Stromal cell of bone marrow (primary cell): ENCODE results near the gene DENND1A.

Experiments
- DNase-seq: peaks from one replicate; pipeline ENCODE4 v3.0.0-alpha.2; 2012; ENCODE audit warnings: low read depth

Gene DENND1A

GRCh38 chr9:123354806-123355508 is 575.0 kb downstream of the DENND1A start:
- DNase-seq: no peak

DNA sequence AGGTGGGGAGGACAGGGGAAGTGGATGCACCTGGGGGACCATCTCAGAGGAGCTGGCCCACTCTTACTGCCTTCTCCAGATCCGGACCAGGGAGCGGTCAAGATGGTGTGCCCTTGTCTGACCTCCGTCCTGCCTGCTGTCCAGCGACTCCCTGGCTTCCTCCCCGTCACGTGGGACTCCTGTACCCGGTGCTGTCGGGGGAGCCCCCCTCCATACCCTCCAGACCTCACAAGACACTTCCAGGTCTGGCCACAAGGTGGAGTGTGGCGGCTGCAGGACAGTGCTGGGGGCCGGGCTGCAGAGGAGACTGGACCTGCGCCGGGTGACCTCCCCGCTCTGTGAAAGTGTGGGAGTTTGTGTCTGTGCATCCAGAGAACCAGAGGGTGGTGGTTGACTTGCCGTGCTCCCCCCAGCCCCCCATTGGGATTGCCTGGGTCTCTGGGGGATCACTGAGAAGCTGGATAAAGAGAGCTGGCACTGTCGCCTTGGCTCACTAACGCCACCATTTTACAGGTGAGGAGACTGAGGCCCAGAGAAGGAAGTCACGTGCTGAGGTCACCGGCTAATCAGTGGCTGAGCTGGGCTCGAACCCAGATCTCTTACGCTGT is 575.8 kb downstream of the DENND1A start:
- DNase-seq: peak; percentile 16

DNA sequence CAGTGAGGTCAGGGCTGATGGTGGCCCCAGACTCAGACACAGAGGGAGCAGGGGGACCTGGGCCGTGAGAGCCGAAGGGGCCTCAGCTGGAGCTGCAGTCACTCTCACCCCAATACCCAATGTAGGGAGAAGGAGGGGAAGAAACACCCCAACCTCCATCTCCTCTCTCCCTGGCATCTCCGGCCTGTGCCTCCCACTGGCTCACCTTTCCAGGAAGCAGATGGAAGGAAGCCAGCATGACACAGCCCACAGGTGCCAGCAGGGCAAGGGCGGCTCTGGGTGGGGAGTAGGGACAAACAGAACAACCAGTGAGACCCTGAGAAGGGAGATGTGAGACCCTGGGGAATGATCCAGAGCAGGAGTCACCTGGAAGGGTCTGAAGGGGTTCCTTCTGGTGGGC is 576.9 kb downstream of the DENND1A start:
- no peak for DNase-seq

- DNase-seq: no peak
Measured at GRCh38 chr9:123350590-123351310, 579.2 kb downstream of the DENND1A start.

DNA sequence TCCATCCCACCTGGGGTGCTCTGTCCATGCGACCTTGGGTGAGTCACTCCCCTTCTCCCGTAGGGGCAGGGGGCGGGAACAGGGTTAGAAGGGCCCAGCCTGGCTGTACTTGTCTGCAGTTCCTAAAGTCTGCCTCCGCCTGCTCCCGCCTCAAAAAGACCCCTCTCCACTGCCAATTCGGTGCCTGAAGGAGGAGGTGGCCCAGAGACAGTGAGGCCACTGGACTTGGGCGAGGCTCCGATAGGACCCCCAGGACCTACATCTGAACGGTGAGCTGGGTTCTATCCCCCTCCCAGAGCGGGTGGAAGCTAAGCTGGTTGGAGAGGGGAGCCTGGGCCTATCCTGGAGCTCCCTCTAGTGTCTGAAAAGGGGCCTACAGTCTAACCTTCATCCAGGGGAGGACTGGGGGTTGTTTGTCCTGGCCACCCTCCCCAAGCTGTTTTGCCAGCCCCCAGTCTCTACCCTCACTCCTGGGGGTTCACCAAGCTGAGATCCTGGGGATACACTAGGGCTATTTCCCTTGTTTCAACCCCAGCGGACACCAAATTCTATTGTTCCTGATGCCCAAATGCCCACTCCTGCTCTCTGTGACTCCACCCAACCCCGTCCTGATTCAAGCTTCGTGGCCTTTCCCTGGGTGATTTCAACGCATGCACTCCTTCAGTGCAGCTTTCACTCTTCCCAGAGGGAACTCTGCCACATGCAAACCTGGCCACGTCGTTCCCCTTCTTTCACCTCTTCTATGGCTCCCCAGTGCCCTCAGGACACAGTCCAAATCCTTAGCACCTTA is 580.0 kb downstream of the DENND1A start:
- peak; percentile 27 for DNase-seq

- no peak for DNase-seq
Measured at GRCh38 chr9:123349033-123349432, 580.9 kb downstream of the DENND1A start.

- no peak for DNase-seq
Measured at GRCh38 chr9:123348317-123348992, 581.5 kb downstream of the DENND1A start.

DNA sequence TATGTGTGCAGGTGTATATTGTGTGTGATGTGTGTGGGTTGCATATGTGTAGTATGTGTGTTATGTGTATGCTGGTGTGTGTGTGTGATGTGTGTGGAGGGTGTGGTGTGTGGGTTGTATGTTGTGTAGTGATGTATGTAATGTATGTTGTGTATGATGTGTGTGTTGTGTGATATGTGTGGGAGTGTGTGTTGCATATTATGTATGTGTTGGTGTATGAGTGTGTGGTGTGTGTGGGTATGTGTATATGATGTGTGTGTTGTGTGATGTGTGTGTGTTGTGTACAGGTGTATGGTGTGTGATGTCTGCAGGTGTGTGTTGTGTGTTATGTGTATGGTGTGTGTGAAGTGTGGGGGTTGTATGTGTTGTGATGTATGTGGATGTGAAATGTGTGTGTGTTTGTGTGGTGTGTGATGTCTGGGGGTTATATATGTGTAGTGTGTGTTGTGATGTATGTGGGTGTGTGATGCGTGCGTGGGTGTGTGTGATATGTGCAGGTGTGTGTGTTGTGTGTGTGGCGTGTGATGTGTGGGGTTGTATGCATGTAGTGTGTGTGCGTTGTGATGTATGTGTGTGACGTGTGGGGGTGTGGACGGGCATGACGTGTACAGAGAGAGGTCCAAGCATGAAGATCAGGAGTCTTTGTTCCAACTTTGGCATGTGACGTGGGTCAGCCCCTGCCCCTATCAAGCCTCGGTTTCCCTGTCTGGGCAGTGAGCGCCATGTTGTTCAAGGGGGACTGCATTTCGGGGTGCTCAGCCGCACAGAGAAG is 582.5 kb downstream of the DENND1A start:
- no peak for DNase-seq

DNA sequence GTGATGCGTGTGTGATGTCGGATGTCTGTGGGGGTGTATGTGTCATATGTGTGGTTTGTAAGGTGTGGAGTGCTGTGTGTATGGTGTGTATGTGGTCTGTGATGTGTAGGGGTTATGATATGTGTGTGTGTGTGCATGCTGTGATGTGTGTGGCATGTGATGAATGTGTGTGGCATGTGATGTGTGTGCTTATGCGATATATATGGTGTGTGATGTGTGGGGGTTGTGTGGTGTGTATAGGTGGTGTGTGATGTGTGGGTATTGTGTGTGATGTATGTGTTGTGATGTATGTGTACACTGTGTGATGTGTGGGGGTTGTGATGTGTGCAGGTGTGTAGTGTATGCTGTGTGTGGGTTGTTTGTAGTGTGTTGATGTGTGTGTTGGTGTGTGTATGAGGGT is 583.1 kb downstream of the DENND1A start:
- no peak for DNase-seq

- DNase-seq: no peak
Measured at GRCh38 chr9:123346026-123346425, 583.9 kb downstream of the DENND1A start.

- DNase-seq: no peak
Measured at GRCh38 chr9:123345567-123345955, 584.4 kb downstream of the DENND1A start.

GRCh38 chr9:123344192-123344949 is 585.6 kb downstream of the DENND1A start:
- DNase-seq: no peak

DNA sequence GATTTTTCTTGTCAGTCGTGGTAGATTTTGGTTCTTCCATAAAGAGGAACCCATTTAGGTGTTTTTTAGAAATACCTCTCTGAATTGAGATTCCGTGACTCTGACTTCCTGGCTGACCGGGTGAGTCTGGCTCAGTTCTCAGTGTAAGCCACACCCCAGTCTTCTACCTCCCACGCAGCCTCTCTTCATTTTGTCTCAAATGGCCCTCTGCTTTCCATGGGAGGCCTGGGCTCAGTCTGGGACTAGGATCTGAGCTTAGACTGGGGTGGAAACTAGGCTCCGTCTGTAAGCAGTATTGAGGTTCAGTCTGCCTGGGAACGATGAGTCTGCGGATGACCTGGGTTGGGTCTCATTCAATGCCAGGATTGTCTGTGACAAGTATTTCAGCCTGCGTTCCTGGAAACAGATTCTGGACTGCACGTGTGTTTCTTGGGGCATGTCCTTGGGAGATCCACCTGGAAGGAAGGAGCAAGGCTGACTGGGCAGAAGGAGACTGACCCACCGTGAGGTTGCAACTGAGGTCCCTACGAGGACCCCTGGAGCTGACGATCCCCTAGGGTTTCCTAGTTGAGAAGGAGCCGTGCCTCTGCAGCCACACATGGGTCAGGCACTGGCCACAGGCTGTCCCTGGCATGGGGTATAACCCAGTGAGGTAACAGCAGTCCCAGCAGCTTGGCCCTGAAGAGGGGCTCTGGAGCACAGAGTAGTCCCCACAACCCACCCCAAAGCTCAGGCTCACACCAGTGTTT is 586.3 kb downstream of the DENND1A start:
- DNase-seq: no peak

- DNase-seq: no peak
Measured at GRCh38 chr9:123342247-123342646, 587.7 kb downstream of the DENND1A start.

DNA sequence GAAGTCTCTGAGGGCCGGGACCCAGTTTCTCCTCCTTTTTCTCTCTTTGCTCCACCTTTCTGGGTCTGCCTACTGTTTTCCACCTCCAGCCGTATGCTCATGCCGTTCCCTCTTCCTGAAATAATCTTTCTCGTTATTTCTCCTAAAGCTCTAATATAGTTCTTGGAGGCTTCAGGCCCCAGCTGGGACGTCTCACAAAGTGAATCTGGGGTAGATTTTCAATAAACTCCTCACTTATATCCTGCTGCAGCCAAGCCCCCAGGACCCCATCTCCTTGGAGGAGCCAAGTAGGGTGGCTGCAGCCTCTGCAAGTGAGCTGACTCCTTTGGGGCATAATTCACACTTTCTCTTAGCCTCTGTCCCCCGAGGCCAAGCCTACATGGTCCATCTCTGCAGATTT is 588.1 kb downstream of the DENND1A start:
- DNase-seq: no peak

DNA sequence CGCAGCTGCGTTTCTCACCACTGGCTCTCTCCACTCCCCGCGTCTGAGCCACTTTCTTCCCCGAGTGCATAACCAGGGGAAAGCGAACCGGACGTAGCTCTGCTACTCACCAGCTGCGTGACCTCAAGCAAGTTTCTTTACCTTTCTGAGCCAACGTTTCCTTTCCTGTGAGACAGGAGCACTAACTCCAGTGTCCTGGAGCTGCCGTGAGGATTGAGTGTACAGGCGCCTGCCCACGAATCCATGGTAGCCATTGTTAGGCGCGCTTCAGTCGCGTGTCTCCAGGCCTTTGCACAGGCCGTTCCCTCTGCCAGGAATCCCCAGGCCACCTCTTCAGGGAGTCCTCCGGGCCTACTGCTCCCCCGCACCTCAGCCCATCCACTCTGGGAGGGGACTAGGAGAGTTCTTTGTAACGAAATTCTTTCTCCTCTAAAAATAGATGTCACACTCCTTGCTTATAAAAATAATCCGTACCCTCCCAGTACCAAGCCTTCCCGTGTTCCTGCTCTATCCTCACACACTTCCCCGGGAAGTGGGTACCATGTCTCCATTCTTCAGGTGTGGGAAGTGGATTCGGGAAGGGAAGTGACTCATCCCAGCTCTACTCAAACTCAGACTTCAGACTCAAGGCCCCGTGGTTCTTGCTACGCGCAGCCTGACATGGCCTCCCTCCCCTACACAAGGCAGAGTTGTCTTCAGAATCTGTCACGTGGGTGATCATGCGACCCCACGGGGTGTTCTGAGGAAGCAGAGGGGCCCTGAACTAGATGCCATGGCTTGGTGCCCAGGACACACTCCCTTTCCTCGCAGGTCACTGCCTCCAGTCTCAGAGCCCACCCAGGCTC is 590.0 kb downstream of the DENND1A start:
- DNase-seq: no peak

GRCh38 chr9:123338710-123339665 is 590.9 kb downstream of the DENND1A start:
- no peak for DNase-seq

DNA sequence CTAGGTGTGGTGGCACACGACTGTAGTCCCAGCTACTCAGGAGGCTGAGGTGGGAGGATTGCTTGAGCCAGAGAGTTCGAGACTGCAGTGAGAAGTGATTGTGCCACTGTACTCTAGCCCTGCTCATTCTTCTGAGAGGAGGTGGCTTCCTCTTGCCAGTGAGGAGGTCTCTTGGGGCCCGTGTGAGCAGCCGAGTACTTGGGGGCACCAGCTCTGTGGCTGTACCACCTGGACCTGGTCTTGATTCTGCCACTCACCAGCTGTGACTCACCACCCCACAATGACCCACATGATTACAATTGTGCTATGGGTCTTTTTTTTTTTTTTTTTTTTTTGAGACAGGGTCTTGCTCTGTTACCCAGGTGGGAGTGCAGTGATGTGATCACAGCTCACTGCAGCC is 592.0 kb downstream of the DENND1A start:
- no peak for DNase-seq
